OCI-LY3 (cell line): ENCODE results near the gene UBE2E2.

Source experiments
- EZH2phosphoT487 ChIP-seq: fragments of 200-600 bp; shearing (Covaris generic); IDR thresholded peaks from 2 replicates; pipeline ENCODE4 v1.6.1; 2018; ENCODE audit warnings: antibody characterized with exemption, mixed run types, low read depth
- TF ChIP-seq, protein P1 (sequence below): fragments of 200-600, 300-600 bp; sonication (generic); IDR thresholded peaks from 2 replicates; pipeline ENCODE4 v1.5.1; 2014; ENCODE audit warnings: antibody characterized with exemption, low read length, low read depth

DNA sequence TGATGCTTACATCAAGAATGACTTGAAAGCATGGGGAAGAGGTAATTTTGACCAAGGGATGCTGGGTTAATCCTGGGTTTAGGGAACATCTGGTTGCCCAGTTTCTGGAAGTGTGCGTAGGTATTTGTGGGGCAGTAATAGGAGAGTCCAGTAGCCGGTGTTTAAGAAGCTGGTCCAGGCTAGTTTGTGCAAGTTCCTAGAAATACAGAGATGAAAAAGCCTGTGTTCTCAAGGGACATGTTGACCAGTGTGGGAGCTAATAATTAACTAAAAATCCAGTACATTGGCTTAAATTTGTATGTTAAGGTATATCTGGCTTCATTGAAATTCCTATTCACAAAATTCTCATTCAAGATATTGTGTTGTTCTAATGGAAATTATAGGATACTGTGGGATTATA, 51.2 kb downstream of the UBE2E2 start:
- TF ChIP-seq, protein P1, sequence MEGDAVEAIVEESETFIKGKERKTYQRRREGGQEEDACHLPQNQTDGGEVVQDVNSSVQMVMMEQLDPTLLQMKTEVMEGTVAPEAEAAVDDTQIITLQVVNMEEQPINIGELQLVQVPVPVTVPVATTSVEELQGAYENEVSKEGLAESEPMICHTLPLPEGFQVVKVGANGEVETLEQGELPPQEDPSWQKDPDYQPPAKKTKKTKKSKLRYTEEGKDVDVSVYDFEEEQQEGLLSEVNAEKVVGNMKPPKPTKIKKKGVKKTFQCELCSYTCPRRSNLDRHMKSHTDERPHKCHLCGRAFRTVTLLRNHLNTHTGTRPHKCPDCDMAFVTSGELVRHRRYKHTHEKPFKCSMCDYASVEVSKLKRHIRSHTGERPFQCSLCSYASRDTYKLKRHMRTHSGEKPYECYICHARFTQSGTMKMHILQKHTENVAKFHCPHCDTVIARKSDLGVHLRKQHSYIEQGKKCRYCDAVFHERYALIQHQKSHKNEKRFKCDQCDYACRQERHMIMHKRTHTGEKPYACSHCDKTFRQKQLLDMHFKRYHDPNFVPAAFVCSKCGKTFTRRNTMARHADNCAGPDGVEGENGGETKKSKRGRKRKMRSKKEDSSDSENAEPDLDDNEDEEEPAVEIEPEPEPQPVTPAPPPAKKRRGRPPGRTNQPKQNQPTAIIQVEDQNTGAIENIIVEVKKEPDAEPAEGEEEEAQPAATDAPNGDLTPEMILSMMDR: no peak
- TF ChIP-seq EZH2phosphoT487: no peak
